ENCODE measurements around the gene HBM. TPM values are rescaled to one million over a fixed set of nuclear protein-coding genes. Genes with fewer than 3 reads are reported as not detected.

Gene HBM
- total RNA-seq, 2 donors from 2014 or later = not detected

DNA sequence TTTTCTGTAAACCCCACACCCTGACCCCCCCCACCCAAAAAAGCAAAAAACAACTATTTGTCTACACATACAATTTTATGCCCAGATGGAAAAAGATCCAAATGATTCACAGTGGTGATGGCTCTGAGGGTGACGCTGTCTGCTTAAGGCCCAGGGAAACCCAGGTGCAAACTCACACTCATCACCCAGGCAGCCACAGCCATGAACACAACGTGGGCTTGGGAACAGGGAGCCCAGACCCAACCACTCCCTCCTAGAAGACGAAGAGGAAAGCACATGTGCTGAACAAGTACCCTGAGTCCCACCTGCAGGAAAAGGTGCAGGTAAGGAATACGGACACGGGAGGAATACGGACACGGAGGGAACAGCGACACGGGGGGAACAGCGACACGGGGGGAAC lies 19.9 kb downstream of the HBM start:
- DNase-seq = no peak
- no peaks in the 10 kb centered on the region for H3K4me1 ChIP-seq (ENCODE audit: control insufficient read depth, insufficient read depth, low read length)
- Mint-ChIP-seq H3K36me3 (ENCODE audit: low read depth) (peaks cover 52% of the 10 kb centered on the region), H3K27ac (no peak overlapping the region), H3K4me3 (no peak overlapping the region), H3K27me3 (ENCODE audit: insufficient read depth) (peaks cover 2% of the 10 kb centered on the region), H3K4me1 (no peaks in the 10 kb centered on the region), H3K9me3 (no peaks in the 10 kb centered on the region)
- TF ChIP-seq, protein P1, sequence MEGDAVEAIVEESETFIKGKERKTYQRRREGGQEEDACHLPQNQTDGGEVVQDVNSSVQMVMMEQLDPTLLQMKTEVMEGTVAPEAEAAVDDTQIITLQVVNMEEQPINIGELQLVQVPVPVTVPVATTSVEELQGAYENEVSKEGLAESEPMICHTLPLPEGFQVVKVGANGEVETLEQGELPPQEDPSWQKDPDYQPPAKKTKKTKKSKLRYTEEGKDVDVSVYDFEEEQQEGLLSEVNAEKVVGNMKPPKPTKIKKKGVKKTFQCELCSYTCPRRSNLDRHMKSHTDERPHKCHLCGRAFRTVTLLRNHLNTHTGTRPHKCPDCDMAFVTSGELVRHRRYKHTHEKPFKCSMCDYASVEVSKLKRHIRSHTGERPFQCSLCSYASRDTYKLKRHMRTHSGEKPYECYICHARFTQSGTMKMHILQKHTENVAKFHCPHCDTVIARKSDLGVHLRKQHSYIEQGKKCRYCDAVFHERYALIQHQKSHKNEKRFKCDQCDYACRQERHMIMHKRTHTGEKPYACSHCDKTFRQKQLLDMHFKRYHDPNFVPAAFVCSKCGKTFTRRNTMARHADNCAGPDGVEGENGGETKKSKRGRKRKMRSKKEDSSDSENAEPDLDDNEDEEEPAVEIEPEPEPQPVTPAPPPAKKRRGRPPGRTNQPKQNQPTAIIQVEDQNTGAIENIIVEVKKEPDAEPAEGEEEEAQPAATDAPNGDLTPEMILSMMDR (conservative IDR thresholded peaks at IDR 0.05) = no peak
- H3K27me3 ChIP-seq (ENCODE audit: control insufficient read depth, insufficient read depth, low read length, poor library complexity, severe bottlenecking) = peaks cover 5% of the 10 kb centered on the region
- no peak overlapping the region for H3K9ac ChIP-seq (ENCODE audit: extremely low read depth, low read length, poor library complexity, severe bottlenecking)
- H3K36me3 ChIP-seq (ENCODE audit: control insufficient read depth, insufficient read depth, low read length) = peaks cover 50% of the 10 kb centered on the region
- WGBS, 2 experiments (ENCODE audit: insufficient coverage in 1 of 2, insufficient read length in 1 of 2) = 90 to 97% methylated on average over 2 to 5 of the region's 11 CpGs
- no peaks in the 10 kb centered on the region for H3K9me3 ChIP-seq (ENCODE audit: control insufficient read depth, low read length)
- no peak overlapping the region for H3K27ac ChIP-seq (ENCODE audit: low read depth, low read length)
- no peak overlapping the region for H3K4me3 ChIP-seq (ENCODE audit: low read length)

DNA sequence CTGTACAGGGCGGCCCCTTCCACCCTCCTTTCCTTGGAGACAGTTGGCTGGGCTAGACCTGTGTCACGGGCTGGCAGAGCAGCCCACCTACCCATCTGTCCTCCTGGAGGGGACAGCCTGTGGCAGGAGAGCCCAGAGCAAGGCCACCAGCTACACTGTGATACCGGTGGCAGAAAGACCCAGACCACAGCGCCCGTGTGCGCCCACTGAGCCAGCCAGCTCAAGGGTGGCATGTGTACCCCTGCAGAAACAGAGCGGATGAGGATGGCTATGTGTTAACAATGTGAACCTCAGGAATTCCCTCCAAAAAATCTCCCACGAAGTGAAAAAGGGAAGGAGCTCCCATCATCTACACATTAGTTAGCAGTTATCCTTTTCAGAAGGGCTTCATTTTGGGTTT lies 21.6 kb downstream of the HBM start:
- no peak for DNase-seq
- Histone ChIP-seq H3K36me3 (ENCODE audit: control insufficient read depth, insufficient read depth, low read length) (peaks cover 66% of the 10 kb centered on the region), H3K27me3 (ENCODE audit: control insufficient read depth, insufficient read depth, low read length, poor library complexity, severe bottlenecking) (no peaks in the 10 kb centered on the region), H3K9me3 (ENCODE audit: control insufficient read depth, low read length) (no peaks in the 10 kb centered on the region), H3K4me3 (ENCODE audit: low read length) (no peak overlapping the region), H3K9ac (ENCODE audit: extremely low read depth, low read length, poor library complexity, severe bottlenecking) (no peak overlapping the region), H3K27ac (ENCODE audit: low read depth, low read length) (no peak overlapping the region), H3K4me1 (ENCODE audit: control insufficient read depth, insufficient read depth, low read length) (no peaks in the 10 kb centered on the region)
- Mint-ChIP-seq H3K27ac (no peak overlapping the region), H3K36me3 (ENCODE audit: low read depth) (peaks cover 65% of the 10 kb centered on the region), H3K27me3 (ENCODE audit: insufficient read depth) (no peaks in the 10 kb centered on the region), H3K4me1 (no peaks in the 10 kb centered on the region), H3K4me3 (no peak overlapping the region), H3K9me3 (no peaks in the 10 kb centered on the region)
- WGBS, 2 experiments (ENCODE audit: insufficient coverage in 1 of 2, insufficient read length in 1 of 2) = 98 to 100% methylated on average over 6 to 7 of the region's 8 CpGs
- TF ChIP-seq, protein P1 (conservative IDR thresholded peaks at IDR 0.05) = no peak

- H3K9ac ChIP-seq (ENCODE audit: extremely low read depth, low read length, poor library complexity, severe bottlenecking) = no peak overlapping the region
- peaks cover 74% of the 10 kb centered on the region for H3K36me3 ChIP-seq (ENCODE audit: control insufficient read depth, insufficient read depth, low read length)
- no peak for DNase-seq
- H3K4me3 ChIP-seq (ENCODE audit: low read length) = no peak overlapping the region
- TF ChIP-seq, protein P1 (conservative IDR thresholded peaks at IDR 0.05) = peak; percentile 65
- no peaks in the 10 kb centered on the region for H3K4me1 ChIP-seq (ENCODE audit: control insufficient read depth, insufficient read depth, low read length)
- no peak overlapping the region for H3K4me3 Mint-ChIP-seq
- no peaks in the 10 kb centered on the region for H3K4me1 Mint-ChIP-seq
- H3K27ac Mint-ChIP-seq = peak overlapping the region; percentile 30
- no peaks in the 10 kb centered on the region for H3K9me3 Mint-ChIP-seq
- H3K27me3 Mint-ChIP-seq (ENCODE audit: insufficient read depth) = no peaks in the 10 kb centered on the region
- H3K27me3 ChIP-seq (ENCODE audit: control insufficient read depth, insufficient read depth, low read length, poor library complexity, severe bottlenecking) = no peaks in the 10 kb centered on the region
- no peak overlapping the region for H3K27ac ChIP-seq (ENCODE audit: low read depth, low read length)
- WGBS, 2 experiments (ENCODE audit: insufficient coverage in 1 of 2, insufficient read length in 1 of 2) = 93 to 94% methylated on average over 6 to 8 of the region's 8 CpGs
- peaks cover 72% of the 10 kb centered on the region for H3K36me3 Mint-ChIP-seq (ENCODE audit: low read depth)
- H3K9me3 ChIP-seq (ENCODE audit: control insufficient read depth, low read length) = no peaks in the 10 kb centered on the region
Measured at GRCh38 chr16:188674-189073, 22.9 kb downstream of the HBM start.
